ENCODE measurements around the gene SMARCE1. TPM values are rescaled to one million over a fixed set of nuclear protein-coding genes. Genes with fewer than 3 reads are reported as not detected.

SMARCE1 gene
- 10 to 100 TPM; 74.3 to 76.6 TPM for total RNA-seq

GRCh38 chr17:40647624-40648383 is at the start of gene SMARCE1:
TSS of gene SMARCE1 (minus strand) at chr17:40647818. CDS start at chr17:40645802, 2,016 bp downstream.

GRCh38 chr17:40664582-40665333 is 17.1 kb upstream of the SMARCE1 start, which contains the start of gene KRT222:
TSS of gene KRT222 (minus strand) at chr17:40665177. CDS start at chr17:40665099, 78 bp downstream.

Other genes starting within 250 kb of the SMARCE1 start
- gene TOP2A, start 229.9 kb downstream of the SMARCE1 start, total RNA-seq, result 100 to 1,000 TPM in 1 of 2 donors, 10 to 100 TPM in 1; 43.0 to 102 TPM
- 10 to 100 TPM; 10.7 to 20.6 TPM for gene IGFBP4, start 204.4 kb downstream of the SMARCE1 start, total RNA-seq
- gene TNS4, start 146.2 kb downstream of the SMARCE1 start, total RNA-seq, result not detected
- gene CCR7, start 82.3 kb downstream of the SMARCE1 start, total RNA-seq, result not detected
- under 1 TPM in 1 of 2 donors, not detected in 1; 0.34 TPM for gene KRT222, start 17.4 kb upstream of the SMARCE1 start, total RNA-seq
- not detected for gene KRT24, start 55.9 kb upstream of the SMARCE1 start, total RNA-seq
- not detected for gene KRT25, start 107.5 kb upstream of the SMARCE1 start, total RNA-seq
- not detected for gene KRT26, start 124.4 kb upstream of the SMARCE1 start, total RNA-seq
- gene KRT27, start 134.7 kb upstream of the SMARCE1 start, total RNA-seq, result 1 to 10 TPM in 1 of 2 donors, not detected in 1; 1.3 TPM
- gene KRT28, start 152.1 kb upstream of the SMARCE1 start, total RNA-seq, result not detected
- gene KRT10, start 174.8 kb upstream of the SMARCE1 start, total RNA-seq, result 1 to 10 TPM; 1.7 to 3.0 TPM
- gene KRT12, start 219.4 kb upstream of the SMARCE1 start, total RNA-seq, result under 1 TPM in 1 of 2 donors, not detected in 1; 0.34 TPM
- gene KRT20, start 237.4 kb upstream of the SMARCE1 start, total RNA-seq, result not detected

Measured in melanocyte of skin (primary cell).